Activated CD8-positive, alpha-beta memory T cell treated with anti-CD3 and anti-CD28 coated beads, Interleukin-2, amount 10 ng/mL, durations not matched to agents 7 days and 5 days (primary cell): ENCODE measurements around the gene ATRIP. TPM values are rescaled to one million over a fixed set of nuclear protein-coding genes. Genes with fewer than 3 reads are reported as not detected.
"Not testable (repeated sequence)": the region's sequence is repeated elsewhere in the genome, so short reads cannot be mapped to it uniquely, and the experiment has no call there.

Experiments
- ATAC-seq: fragments of 150-1000 bp; cut with Tn5 transposase; one replicate; pipeline ENCODE4 v1.10.0; 2021; ENCODE audit warnings: moderate library complexity
- CTCF ChIA-PET: fragments of 350-600 bp; sonication (Branson Sonifier 250); formaldehyde crosslinking; loops from one replicate; lab custom pipeline; 2021; ENCODE audit warnings: antibody characterized with exemption; lab: Charles Lee
- DNase-seq: peaks from one replicate; pipeline ENCODE4 v3.0.0-alpha.2; 2020
- H3K27ac Mint-ChIP-seq: one replicate; pipeline ENCODE4 v1.8.0; 2021; ENCODE audit warnings: mild to moderate bottlenecking, mixed read lengths
- H3K27me3 Mint-ChIP-seq: one replicate; pipeline ENCODE4 v1.8.0; 2021; ENCODE audit warnings: mixed read lengths
- H3K36me3 Mint-ChIP-seq: one replicate; pipeline ENCODE4 v1.8.0; 2021; ENCODE audit warnings: mild to moderate bottlenecking, mixed read lengths
- H3K4me1 Mint-ChIP-seq: one replicate; pipeline ENCODE4 v1.8.0; 2021; ENCODE audit warnings: mixed read lengths
- H3K4me3 Mint-ChIP-seq: one replicate; pipeline ENCODE4 v1.8.0; 2021; ENCODE audit warnings: mild to moderate bottlenecking, moderate library complexity, mixed read lengths
- H3K9me3 Mint-ChIP-seq: one replicate; pipeline ENCODE4 v1.8.0; 2022; ENCODE audit warnings: low read depth, mixed read lengths
- total RNA-seq, 2 experiments: library from RNA; stranded (reverse); gene quantifications; one replicate each; pipeline ENCODE4 v1.2.3, GENCODE V29; 2021

ATRIP gene
- total RNA-seq, 2 experiments from 2014 or later, result 20.9 to 21.2 TPM

GRCh38 chr3:48465531-48466378 lies 19.2 kb downstream of the ATRIP start:
- peak; percentile 93 for ATAC-seq
- Mint-ChIP-seq H3K4me1 (peaks cover 52% of the 10 kb centered on the region), H3K27ac (peak overlapping the region; percentile 99), H3K9me3 (no peaks in the 10 kb centered on the region), H3K36me3 (peaks cover 48% of the 10 kb centered on the region), H3K4me3 (peak overlapping the region; percentile 88), H3K27me3 (no peaks in the 10 kb centered on the region)
- CTCF ChIA-PET, result interaction anchor here (1.0 to 9.7 kb wide), 7 partner anchors 10 to 92 kb away, joined by 3 to 101 read pairs (median 6); partner anchors contain the start of genes CCDC51, SHISA5 and TMA7
- peak; percentile 91 for DNase-seq

DNA sequence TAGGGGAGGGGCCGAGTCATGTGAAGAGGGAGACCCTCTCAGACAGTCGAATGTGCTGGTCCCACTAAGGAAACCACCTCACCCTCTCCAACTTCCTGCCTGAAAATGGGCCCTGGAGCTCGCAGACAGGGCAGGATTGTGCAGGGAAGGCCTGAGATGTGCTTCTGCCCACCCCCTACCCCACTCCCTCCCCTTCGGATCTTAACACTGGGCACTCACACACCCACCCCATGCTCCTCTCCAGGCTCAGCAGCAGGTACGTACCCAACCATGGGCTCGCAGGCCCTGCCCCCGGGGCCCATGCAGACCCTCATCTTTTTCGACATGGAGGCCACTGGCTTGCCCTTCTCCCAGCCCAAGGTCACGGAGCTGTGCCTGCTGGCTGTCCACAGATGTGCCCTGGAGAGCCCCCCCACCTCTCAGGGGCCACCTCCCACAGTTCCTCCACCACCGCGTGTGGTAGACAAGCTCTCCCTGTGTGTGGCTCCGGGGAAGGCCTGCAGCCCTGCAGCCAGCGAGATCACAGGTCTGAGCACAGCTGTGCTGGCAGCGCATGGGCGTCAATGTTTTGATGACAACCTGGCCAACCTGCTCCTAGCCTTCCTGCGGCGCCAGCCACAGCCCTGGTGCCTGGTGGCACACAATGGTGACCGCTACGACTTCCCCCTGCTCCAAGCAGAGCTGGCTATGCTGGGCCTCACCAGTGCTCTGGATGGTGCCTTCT lies 20.0 kb downstream of the ATRIP start:
- Mint-ChIP-seq H3K9me3 (no peaks in the 10 kb centered on the region), H3K27ac (peak overlapping the region; percentile 99), H3K36me3 (peaks cover 43% of the 10 kb centered on the region), H3K4me1 (peaks cover 49% of the 10 kb centered on the region), H3K27me3 (no peaks in the 10 kb centered on the region), H3K4me3 (peak overlapping the region; percentile 88)
- CTCF ChIA-PET, result interaction anchor here (0.9 to 9.7 kb wide), 8 partner anchors 11 to 91 kb away, joined by 3 to 101 read pairs (median 6); partner anchors contain the start of genes CCDC51, SHISA5 and TMA7
- DNase-seq (peak; percentile 67), ATAC-seq (peak; percentile 48)

GRCh38 chr3:48467110-48467454 lies 20.5 kb downstream of the ATRIP start:
- no peak for DNase-seq
- Mint-ChIP-seq H3K9me3 (no peaks in the 10 kb centered on the region), H3K36me3 (peaks cover 43% of the 10 kb centered on the region), H3K27me3 (no peaks in the 10 kb centered on the region), H3K27ac (peak overlapping the region; percentile 99), H3K4me3 (peak overlapping the region; percentile 88), H3K4me1 (peaks cover 49% of the 10 kb centered on the region)
- peak; percentile 6 for ATAC-seq
- CTCF ChIA-PET, result interaction anchor here (0.9 to 9.7 kb wide), 7 partner anchors 12 to 91 kb away, joined by 3 to 101 read pairs (median 5); partner anchors contain the start of gene SHISA5

GRCh38 chr3:48467473-48468267 lies 21.1 kb downstream of the ATRIP start:
- H3K4me3 Mint-ChIP-seq, result peak overlapping the region; percentile 88
- H3K9me3 Mint-ChIP-seq, result no peaks in the 10 kb centered on the region
- CTCF ChIA-PET, result interaction anchor here (1.1 to 9.7 kb wide), 6 partner anchors 9 to 90 kb away, joined by 3 to 101 read pairs (median 10); partner anchors contain the start of gene SHISA5
- H3K36me3 Mint-ChIP-seq, result peaks cover 43% of the 10 kb centered on the region
- H3K27me3 Mint-ChIP-seq, result no peaks in the 10 kb centered on the region
- DNase-seq, result no peak
- H3K4me1 Mint-ChIP-seq, result peaks cover 49% of the 10 kb centered on the region
- ATAC-seq, result no peak
- peak overlapping the region; percentile 99 for H3K27ac Mint-ChIP-seq

DNA sequence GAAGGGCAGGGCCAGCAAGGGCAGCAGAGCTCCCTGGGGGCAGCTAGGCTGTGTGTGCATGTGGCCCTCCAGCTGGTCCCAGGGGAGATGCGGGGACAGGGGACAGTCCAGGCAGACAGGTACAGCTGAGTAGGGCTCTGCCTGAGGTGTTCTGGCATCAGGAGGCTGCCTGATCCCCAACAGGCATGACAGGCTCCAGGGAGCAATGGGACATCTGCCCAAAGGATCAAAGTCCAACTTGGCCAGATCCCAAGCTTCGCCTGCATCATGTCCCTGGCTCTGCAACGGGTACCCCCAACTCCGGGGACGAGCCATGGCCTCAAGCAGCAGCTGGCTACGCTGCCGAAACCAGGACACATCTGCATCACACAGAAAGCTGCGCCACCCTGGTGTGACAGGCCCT lies 21.8 kb downstream of the ATRIP start:
- Mint-ChIP-seq H3K4me3 (peak overlapping the region; percentile 88), H3K27ac (peak overlapping the region; percentile 99), H3K27me3 (no peaks in the 10 kb centered on the region), H3K36me3 (peaks cover 47% of the 10 kb centered on the region), H3K4me1 (peaks cover 53% of the 10 kb centered on the region), H3K9me3 (no peaks in the 10 kb centered on the region)
- CTCF ChIA-PET, result interaction anchor here (1.1 to 9.7 kb wide), 4 partner anchors 8 to 81 kb away, joined by 3 to 101 read pairs (median 9); partner anchors contain the start of gene SHISA5
- ATAC-seq (no peak), DNase-seq (no peak)

DNA sequence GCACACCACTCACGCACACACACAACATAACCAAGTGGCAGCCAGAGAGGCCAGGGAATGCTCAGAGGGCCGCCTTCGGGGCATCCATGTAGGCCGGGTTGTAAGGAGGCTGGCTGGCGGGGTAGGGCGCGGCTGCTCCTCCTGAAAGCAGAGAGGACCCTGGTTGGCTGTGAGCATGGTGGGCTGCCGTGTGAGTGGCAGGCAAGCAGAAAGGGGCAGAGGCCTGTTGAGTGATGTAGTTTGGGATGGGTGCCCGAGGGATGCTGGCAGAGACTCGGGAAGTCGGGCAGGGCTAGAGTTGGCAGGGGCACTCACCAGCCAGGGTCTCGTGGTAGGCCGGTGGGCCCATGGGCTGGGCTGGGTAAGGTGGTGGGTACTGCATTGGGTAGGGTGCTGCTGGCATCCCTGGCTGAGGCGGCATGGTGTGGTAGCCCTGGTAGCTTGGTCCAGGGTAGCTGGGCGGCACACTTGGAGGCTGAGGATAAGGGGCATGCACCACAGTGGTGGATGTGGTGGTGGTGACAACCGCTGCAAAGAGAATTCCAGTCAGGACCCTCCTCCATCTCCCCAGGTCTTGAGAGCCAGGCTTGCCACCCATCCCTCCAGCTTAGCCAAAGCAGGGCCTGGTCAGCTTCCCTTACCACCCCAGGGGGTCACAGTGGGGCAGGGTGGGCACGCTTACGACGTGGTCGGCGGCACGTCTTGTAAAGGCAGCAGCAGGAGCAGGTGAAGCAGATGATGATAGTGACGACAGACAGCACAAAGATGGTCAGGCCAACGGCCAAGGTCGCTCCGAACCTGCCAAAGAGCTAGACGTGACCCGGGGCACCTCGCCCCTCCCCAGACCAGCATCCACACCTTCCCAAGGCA lies 22.7 kb downstream of the ATRIP start:
- Mint-ChIP-seq H3K4me3 (peak overlapping the region; percentile 31), H3K27me3 (no peaks in the 10 kb centered on the region), H3K9me3 (no peaks in the 10 kb centered on the region), H3K27ac (peak overlapping the region; percentile 85), H3K36me3 (peaks cover 47% of the 10 kb centered on the region), H3K4me1 (peaks cover 59% of the 10 kb centered on the region)
- DNase-seq (no peak), ATAC-seq (no peak)
- CTCF ChIA-PET, result interaction anchor here (1.6 to 9.7 kb wide), 3 partner anchors 31 to 38 kb away, joined by 4 to 101 read pairs (median 46); partner anchors contain the start of gene SHISA5

- H3K9me3 Mint-ChIP-seq, result no peaks in the 10 kb centered on the region
- DNase-seq (no peak), ATAC-seq (no peak)
- H3K27ac Mint-ChIP-seq, result peak overlapping the region; percentile 85
- H3K4me1 Mint-ChIP-seq, result peaks cover 64% of the 10 kb centered on the region
- peaks cover 51% of the 10 kb centered on the region for H3K36me3 Mint-ChIP-seq
- no peaks in the 10 kb centered on the region for H3K27me3 Mint-ChIP-seq
- CTCF ChIA-PET, result interaction anchor here (1.0 to 9.7 kb wide), 5 partner anchors 31 to 88 kb away, joined by 3 to 101 read pairs (median 3); partner anchors contain the start of genes CCDC51 and SHISA5
- peak overlapping the region; percentile 55 for H3K4me3 Mint-ChIP-seq
Observed at GRCh38 chr3:48470286-48470685, 23.7 kb downstream of the ATRIP start.

- CTCF ChIA-PET, result interaction anchor here (0.9 to 9.7 kb wide), 16 partner anchors 12 to 184 kb away, joined by 3 to 101 read pairs (median 5); partner anchors contain the start of genes ATRIP, PFKFB4, SHISA5 and SLC26A6
- Mint-ChIP-seq H3K27ac (peak overlapping the region; percentile 95), H3K27me3 (no peaks in the 10 kb centered on the region), H3K9me3 (no peaks in the 10 kb centered on the region), H3K4me1 (peaks cover 73% of the 10 kb centered on the region), H3K4me3 (peak overlapping the region; percentile 85), H3K36me3 (peaks cover 35% of the 10 kb centered on the region)
- DNase-seq, result no peak
- ATAC-seq, result peak; percentile 35
Observed at GRCh38 chr3:48472673-48472922, 26.1 kb downstream of the ATRIP start.

- ATAC-seq (peak; percentile 88), DNase-seq (peak; percentile 99)
- Mint-ChIP-seq H3K27me3 (no peaks in the 10 kb centered on the region), H3K4me3 (peak overlapping the region; percentile 85), H3K36me3 (peaks cover 33% of the 10 kb centered on the region), H3K27ac (peak overlapping the region; percentile 95), H3K9me3 (no peaks in the 10 kb centered on the region), H3K4me1 (peaks cover 73% of the 10 kb centered on the region)
- CTCF ChIA-PET, result interaction anchor here (0.9 to 9.7 kb wide), 17 partner anchors 12 to 184 kb away, joined by 3 to 101 read pairs (median 5); partner anchors contain the start of genes ATRIP, CCDC51, PFKFB4 and SHISA5
Observed at GRCh38 chr3:48472923-48473616, 26.5 kb downstream of the ATRIP start.

GRCh38 chr3:48473617-48473952 lies 27.0 kb downstream of the ATRIP start:
- H3K9me3 Mint-ChIP-seq, result no peaks in the 10 kb centered on the region
- H3K27ac Mint-ChIP-seq, result peak overlapping the region; percentile 95
- DNase-seq (no peak), ATAC-seq (no peak)
- H3K4me1 Mint-ChIP-seq, result peaks cover 71% of the 10 kb centered on the region
- CTCF ChIA-PET, result interaction anchor here (1.0 to 9.7 kb wide), 11 partner anchors 13 to 183 kb away, joined by 4 to 101 read pairs (median 10); partner anchors contain the start of genes CCDC51, PFKFB4, SHISA5 and TMA7
- H3K27me3 Mint-ChIP-seq, result no peaks in the 10 kb centered on the region
- H3K4me3 Mint-ChIP-seq, result peak overlapping the region; percentile 85
- H3K36me3 Mint-ChIP-seq, result peaks cover 32% of the 10 kb centered on the region

GRCh38 chr3:48474031-48474430 lies 27.5 kb downstream of the ATRIP start:
- not testable (repeated sequence) for H3K27me3 Mint-ChIP-seq, H3K4me3 Mint-ChIP-seq, ATAC-seq, H3K9me3 Mint-ChIP-seq, DNase-seq
- H3K36me3 Mint-ChIP-seq, result peaks cover 30% of the 10 kb centered on the region
- peaks cover 70% of the 10 kb centered on the region for H3K4me1 Mint-ChIP-seq
- H3K27ac Mint-ChIP-seq, result peak overlapping the region; percentile 95
- CTCF ChIA-PET, result interaction anchor here (1.0 to 9.7 kb wide), 8 partner anchors 27 to 183 kb away, joined by 4 to 101 read pairs (median 10); partner anchors contain the start of genes CCDC51, PFKFB4, SHISA5 and TMA7
